K562 (cell line): ENCODE data around the gene CCDC184. TPM values are rescaled to one million over a fixed set of nuclear protein-coding genes. Genes with fewer than 3 reads are reported as not detected.

Source experiments
- ATAC-seq: fragments of 200-7000 bp; cut with Tn5 transposase; 3 replicates; pipeline ENCODE4 v1.9.1; 2020; ENCODE audit warnings: moderate library complexity
- BruUV-seq: library from RNA; stranded (reverse); fragments of 400-500 nt; replicated peaks from 2 replicates; lab custom pipeline; 2021; lab: Mats Ljungman, UMichigan
- CTCF ChIA-PET: fragments of 300-600 bp; formaldehyde crosslinking; extraction: SDS; loops from one replicate; lab custom pipeline; 2021; ENCODE audit warnings: low intra/inter-chr PET ratio; lab: Yijun Ruan, JAX
- POLR2A ChIA-PET: fragments of 300-600, 350-650 bp; sonication (Branson Sonifier 250); formaldehyde crosslinking; extraction: SDS; loops from one replicate; lab custom pipeline; 2021; ENCODE audit warnings: antibody characterized with exemption, inconsistent platforms; lab: Yijun Ruan, JAX
- DNase-seq, 4 experiments: peaks; one replicate each; pipeline versions ENCODE4 v3.0.0 to v3.0.0-alpha.2; 2011 to 2018; ENCODE audit warnings: low spot score in 3 of 4, mixed read lengths in 3 of 4; ENCODE audit errors: extremely low read depth in 1 of 4
- FAIRE-seq: peaks from 2 replicates; lab custom pipeline; 2011; peaks lifted over from hg19 to GRCh38; lab: Jason Lieb, UNC
- H2AFZ ChIP-seq: 2 replicates; pipeline ENCODE4 v1.6.0; 2011; ENCODE audit warnings: low read depth, low read length, control low read depth, inconsistent platforms
- H3K27ac ChIP-seq: fragments of 200-600 bp; 3 replicates; pipeline ENCODE4 v1.8.0; 2011; ENCODE audit warnings: low read depth, mild to moderate bottlenecking, control low read depth, inconsistent platforms, low read length, moderate library complexity, mixed read lengths; ENCODE audit errors: extremely low read depth
- H3K27me3 ChIP-seq, 2 experiments: fragments of 300-600 bp in 1 of 2; 2 replicates in 1 of 2; 3 replicates in 1 of 2; pipeline versions ENCODE4 v1.6.0 to v1.8.0; 2011; ENCODE audit warnings: inconsistent platforms in 2 of 2, low read length in 2 of 2, mild to moderate bottlenecking in 1 of 2, mixed read lengths in 1 of 2, moderate library complexity in 1 of 2; ENCODE audit not compliant: control insufficient read depth in 2 of 2, insufficient read depth in 2 of 2
- H3K36me3 ChIP-seq: fragments of 300-600 bp; 3 replicates; pipeline ENCODE4 v1.8.0; 2011; ENCODE audit warnings: mild to moderate bottlenecking, low read length, inconsistent platforms; ENCODE audit not compliant: control insufficient read depth, insufficient read depth
- H3K4me1 ChIP-seq, 2 experiments: fragments of 200-600 bp in 1 of 2; replicated peaks in 1 of 2; 2 replicates in 1 of 2; 3 replicates in 1 of 2; pipeline versions ENCODE4 v1.5.1 to v1.8.0; 2011; ENCODE audit warnings: inconsistent platforms in 2 of 2, low read length in 2 of 2, mild to moderate bottlenecking in 1 of 2, mixed read lengths in 1 of 2, moderate library complexity in 1 of 2; ENCODE audit not compliant: control insufficient read depth in 2 of 2, insufficient read depth in 2 of 2
- H3K4me2 ChIP-seq: 2 replicates; pipeline ENCODE4 v1.6.1; 2011; ENCODE audit warnings: low read length, control low read depth, inconsistent platforms, mixed read lengths; ENCODE audit not compliant: insufficient read depth
- H3K4me3 ChIP-seq: fragments of 200-600 bp; sonication (generic), shearing (Covaris generic); 2 replicates; pipeline ENCODE4 v1.5.1; 2016; ENCODE audit warnings: control low read depth, inconsistent platforms
- H3K79me2 ChIP-seq: fragments of 200-600 bp; 3 replicates; pipeline ENCODE4 v1.8.0; 2011; ENCODE audit warnings: low read length, inconsistent platforms; ENCODE audit not compliant: control insufficient read depth, insufficient read depth
- H3K9ac ChIP-seq, 2 experiments: 2 replicates each; pipeline versions ENCODE4 v1.6.0 to v1.6.1; 2011; ENCODE audit warnings: low read depth in 2 of 2, low read length in 2 of 2, control low read depth in 1 of 2, inconsistent platforms in 1 of 2, mild to moderate bottlenecking in 1 of 2, mixed read lengths in 1 of 2; ENCODE audit not compliant: insufficient read depth in 1 of 2
- H3K9me1 ChIP-seq: one replicate; pipeline ENCODE4 v1.6.0; 2011; ENCODE audit warnings: inconsistent platforms, mild to moderate bottlenecking, low read length, moderate library complexity; ENCODE audit not compliant: control insufficient read depth, insufficient read depth
- H3K9me3 ChIP-seq: replicated peaks from 2 replicates; pipeline ENCODE4 v1.5.1; 2011; ENCODE audit warnings: low read depth, low read length, inconsistent platforms; ENCODE audit not compliant: control insufficient read depth, insufficient read depth
- H4K20me1 ChIP-seq: replicated peaks from 2 replicates; pipeline ENCODE4 v1.6.1; 2011; ENCODE audit warnings: low read length, inconsistent platforms, mixed read lengths; ENCODE audit not compliant: control insufficient read depth, insufficient read depth
- ESRRB ChIP-seq: fragments of 250-450 bp; sonication (Bioruptor Pico); IDR thresholded peaks from 2 replicates; pipeline ENCODE4 v1.5.0; 2020; ENCODE audit warnings: mild to moderate bottlenecking, moderate library complexity, borderline replicate concordance
- MYNN ChIP-seq, 2 experiments: sonication (generic); formaldehyde crosslinking in 1 of 2; IDR thresholded peaks; 2 replicates each; pipeline versions ENCODE4 v1.5.0 to v1.6.1; 2016 to 2020; ENCODE audit warnings: antibody characterized with exemption in 1 of 2, missing genetic modification reagents in 1 of 2
- ZNF561 ChIP-seq: fragments of 450-650 bp; formaldehyde crosslinking; conservative IDR thresholded peaks from 2 replicates; pipeline ENCODE4 v1.4.0; 2020; ENCODE audit warnings: mild to moderate bottlenecking, moderate library complexity
- ZNF707 ChIP-seq: fragments of 250-450 bp; sonication (Bioruptor Pico); conservative IDR thresholded peaks from 2 replicates; pipeline ENCODE4 v1.8.0; 2022; ENCODE audit warnings: inconsistent platforms, mild to moderate bottlenecking, moderate library complexity
- ZNF740 ChIP-seq, 3 experiments: fragments of 200-800 bp in 1 of 3; sonication (Bioruptor generic) in 1 of 3; sonication (generic) in 1 of 3; formaldehyde crosslinking in 1 of 3; IDR thresholded peaks; 2 replicates each; pipeline versions ENCODE4 v1.6.1 to v1.8.0; 2016 to 2022; ENCODE audit warnings: mild to moderate bottlenecking in 2 of 3, missing compliant biosample characterization in 2 of 3, missing genetic modification characterization in 2 of 3, missing genetic modification reagents in 1 of 3
- WGBS: fragments of 100-300 bp; shearing (Covaris generic); methylation state at CpG from one replicate; pipeline ENCODE4 v1.1.6; 2016; ENCODE audit warnings: low coverage, mixed read lengths; ENCODE audit not compliant: insufficient coverage; ENCODE audit errors: missing lambda C conversion rate; 5-methylcytosine and 5-hydroxymethylcytosine counted together
- in situ Hi-C: fragments of 300-500 bp; cut with MboI; formaldehyde crosslinking; loops from 4 replicates; pipeline ENCODE4 v1.15.0; 2018; ENCODE audit warnings: inconsistent platforms, mixed read lengths
- intact Hi-C: fragments of 100-400 bp; cut with micrococcal nuclease; formaldehyde crosslinking; loops from 2 replicates; pipeline ENCODE4 v1.14.2; 2022
- polyA plus RNA-seq, 8 experiments: library from polyadenylated mRNA; depleted of rRNA in 4 of 8; stranded (reverse) in 5 of 8; unstranded in 3 of 8; fragments of >200 nt; fragmentation: Nextera tagmentation in 2 of 8; fragmentation: Illumina TruSeq in 1 of 8; extraction: Ambion mirVana in 2 of 8; extraction: Trizol in 1 of 8; gene quantifications; 2 replicates each; pipeline versions ENCODE4 v1.2.1 to v1.2.3, GENCODE V29; 2011 to 2014; ENCODE audit warnings: inconsistent platforms in 1 of 8, missing spikeins in 1 of 8
- total RNA-seq, 7 experiments: library from RNA; depleted of rRNA in 6 of 7; stranded (reverse); fragments of >200 nt in 6 of 7; fragmentation: Illumina TruSeq in 2 of 7; extraction: Trizol in 2 of 7; gene quantifications; 2 replicates each; pipeline versions ENCODE4 v1.2.1 to v1.2.3, GENCODE V29; 2011 to 2021; ENCODE audit warnings: low replicate concordance in 1 of 7
- TF ChIP-seq, protein P1 (sequence below): fragments of 250-450 bp; sonication (Bioruptor Pico); IDR thresholded peaks from 2 replicates; pipeline ENCODE4 v1.6.1; 2021; ENCODE audit warnings: mild to moderate bottlenecking

CCDC184 gene
- total and polyA plus RNA-seq, 9 of the 15 experiments (the other 6 are each of a cell fraction or from before 2014, with no cell fraction given) = 0.09 TPM; not detected in 8

DNA sequence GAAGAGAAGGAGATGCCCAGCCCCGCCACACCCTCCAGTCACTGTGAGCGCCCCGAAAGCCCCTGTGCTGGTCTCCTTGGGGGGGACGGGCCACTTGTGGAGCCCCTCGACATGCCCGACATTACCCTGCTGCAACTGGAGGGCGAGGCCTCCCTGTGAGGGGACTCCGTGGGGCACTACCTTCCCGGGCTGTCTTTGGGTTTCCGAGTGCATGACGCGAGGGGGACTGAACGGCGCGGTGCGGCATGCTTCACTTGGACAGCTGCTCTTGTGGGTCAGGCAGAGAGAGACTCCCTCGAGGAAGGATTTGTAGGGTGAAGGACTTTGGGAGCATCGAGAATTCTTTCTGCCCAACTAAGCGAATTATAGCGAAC lies 1.1 kb downstream of the CCDC184 start:
- DNase-seq (no peak), ATAC-seq (no peak), FAIRE-seq (no peak)
- CTCF ChIA-PET = no interaction called here
- Histone ChIP-seq H3K4me2 (no peak overlapping the region), H2AFZ (no peak overlapping the region), H4K20me1 (no peaks in the 10 kb centered on the region), H3K9me3 (no peaks in the 10 kb centered on the region), H3K4me3 (no peak overlapping the region), H3K36me3 (no peaks in the 10 kb centered on the region), H3K9ac (no peak overlapping the region), H3K9me1 (peaks cover 3% of the 10 kb centered on the region), H3K4me1 (peaks cover 0 to 17% of the 10 kb centered on the region in 2 experiments; a peak in 3 of 5 replicates), H3K27ac (no peak overlapping the region), H3K79me2 (no peaks in the 10 kb centered on the region), H3K27me3 (peaks cover 21 to 42% of the 10 kb centered on the region in 2 experiments; a peak in 4 of 5 replicates)
- no TSS peak for BruUV-seq
- intact Hi-C loops = no loop called here
- in situ Hi-C loops = no loop called here
- POLR2A ChIA-PET = interaction anchor here (0.9 kb wide), 1 partner anchor 289 kb away, joined by 4 read pairs; no protein-coding TSS in a partner anchor
- 33% methylated on average over 19 of the region's 20 CpGs for WGBS
- TF ChIP-seq, protein P1, sequence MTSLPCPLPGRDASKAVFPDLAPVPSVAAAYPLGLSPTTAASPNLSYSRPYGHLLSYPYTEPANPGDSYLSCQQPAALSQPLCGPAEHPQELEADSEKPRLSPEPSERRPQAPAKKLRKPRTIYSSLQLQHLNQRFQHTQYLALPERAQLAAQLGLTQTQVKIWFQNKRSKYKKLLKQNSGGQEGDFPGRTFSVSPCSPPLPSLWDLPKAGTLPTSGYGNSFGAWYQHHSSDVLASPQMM (CRISPR knock-in tag) = no peak
- TF ChIP-seq ZNF561 (CRISPR knock-in tag) (no peak), ZNF707 (CRISPR knock-in tag) (no peak), MYNN (IDR thresholded peaks at IDR 0.05) (no peak), MYNN (CRISPR knock-in tag; IDR thresholded peaks at IDR 0.05) (no peak), ESRRB (CRISPR knock-in tag) (no peak), ZNF740 (CRISPR knock-in tag; IDR thresholded peaks at IDR 0.05) (no peak), ZNF740 (tag; IDR thresholded peaks at IDR 0.05) (no peak)
